HFFc6 (cell line): ENCODE results near the gene PCDHGA2. TPM values are rescaled to one million over a fixed set of nuclear protein-coding genes. Genes with fewer than 3 reads are reported as not detected.
"Not testable (repeated sequence)": the region's sequence is repeated elsewhere in the genome, so short reads cannot be mapped to it uniquely, and the experiment has no call there.

Experiments
- DNase-seq: peaks from one replicate; pipeline ENCODE4 v3.0.0-alpha.2; 2018
- H3K27ac Mint-ChIP-seq: 2 replicates; pipeline ENCODE4 v1.8.0; 2020; ENCODE audit warnings: mild to moderate bottlenecking, mixed read lengths
- H3K27me3 Mint-ChIP-seq: 2 replicates; pipeline ENCODE4 v1.8.0; 2021; ENCODE audit warnings: mild to moderate bottlenecking, moderate library complexity, mixed read lengths; ENCODE audit not compliant: insufficient read depth
- H3K36me3 Mint-ChIP-seq: 2 replicates; pipeline ENCODE4 v1.8.0; 2021; ENCODE audit warnings: low read depth, mixed read lengths
- H3K4me1 Mint-ChIP-seq: 2 replicates; pipeline ENCODE4 v1.8.0; 2020; ENCODE audit warnings: low read depth, mixed read lengths
- H3K4me3 Mint-ChIP-seq: 2 replicates; pipeline ENCODE4 v1.8.0; 2020; ENCODE audit warnings: mild to moderate bottlenecking, moderate library complexity, mixed read lengths
- H3K9me3 Mint-ChIP-seq: 2 replicates; pipeline ENCODE4 v1.8.0; 2020; ENCODE audit warnings: mild to moderate bottlenecking, mixed read lengths
- CTCF ChIP-seq: fragments of 200-600 bp; sonication (generic); IDR thresholded peaks from 2 replicates; pipeline ENCODE4 v1.5.0; 2021; ENCODE audit warnings: antibody characterized with exemption, mild to moderate bottlenecking
- total RNA-seq, 6 experiments: library from RNA; stranded (reverse); fragmentation: NEBNext Ultra II Directional; extraction: Animal tissue kit (Norgen Biotek cat#: 25700); gene quantifications; 2 replicates in 1 of 6; 3 replicates in 5 of 6; pipeline ENCODE4 v1.2.3, GENCODE V29; 2021

Gene PCDHGA2
- total RNA-seq, 6 experiments from 2014 or later, result 1.3 to 3.7 (median 1.5) TPM

GRCh38 chr5:141343953-141344463 lies 5.4 kb downstream of the PCDHGA2 start:
- no peak for DNase-seq
- Mint-ChIP-seq H3K4me1 (peaks cover 9% of the 10 kb centered on the region), H3K9me3 (peaks cover 36% of the 10 kb centered on the region), H3K4me3 (peak overlapping the region; percentile 91), H3K27ac (peak overlapping the region; percentile 95), H3K36me3 (peaks cover 27% of the 10 kb centered on the region), H3K27me3 (peaks cover 2% of the 10 kb centered on the region)
- TF ChIP-seq CTCF, result peak; percentile 33; the same call in 1 of the 2 replicates

GRCh38 chr5:141345327-141345726 lies 6.8 kb downstream of the PCDHGA2 start:
- TF ChIP-seq CTCF, result 0 out of 2 replicates have a peak, but pooled peaks have one; percentile 15
- DNase-seq, result no peak
- peaks cover 24% of the 10 kb centered on the region for H3K36me3 Mint-ChIP-seq
- no peak overlapping the region for H3K27ac Mint-ChIP-seq
- no peak overlapping the region for H3K4me3 Mint-ChIP-seq
- H3K9me3 Mint-ChIP-seq, result peaks cover 36% of the 10 kb centered on the region
- peaks cover 4% of the 10 kb centered on the region for H3K27me3 Mint-ChIP-seq
- peaks cover 16% of the 10 kb centered on the region for H3K4me1 Mint-ChIP-seq

DNA sequence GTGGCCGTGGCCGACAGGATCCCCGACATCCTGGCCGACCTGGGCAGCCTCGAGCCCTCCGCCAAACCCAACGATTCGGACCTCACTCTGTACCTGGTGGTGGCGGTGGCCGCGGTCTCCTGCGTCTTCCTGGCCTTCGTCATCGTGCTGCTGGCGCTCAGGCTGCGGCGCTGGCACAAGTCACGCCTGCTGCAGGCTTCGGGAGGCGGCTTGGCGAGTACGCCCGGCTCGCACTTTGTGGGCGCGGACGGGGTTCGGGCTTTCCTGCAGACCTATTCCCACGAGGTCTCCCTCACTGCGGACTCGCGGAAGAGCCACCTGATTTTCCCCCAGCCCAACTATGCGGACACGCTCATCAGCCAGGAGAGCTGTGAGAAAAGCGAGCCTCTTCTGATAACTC lies 7.5 kb downstream of the PCDHGA2 start:
- DNase-seq, H3K27me3 Mint-ChIP-seq, H3K4me3 Mint-ChIP-seq, H3K27ac Mint-ChIP-seq: not testable (repeated sequence)
- H3K36me3 Mint-ChIP-seq, result peaks cover 29% of the 10 kb centered on the region
- peaks cover 41% of the 10 kb centered on the region for H3K9me3 Mint-ChIP-seq
- peaks cover 19% of the 10 kb centered on the region for H3K4me1 Mint-ChIP-seq

- Mint-ChIP-seq H3K4me3 (peak within 1 kb of the TSS; percentile 88), H3K36me3 (peaks cover 33% of the 10 kb centered on the region), H3K4me1 (peaks cover 19% of the 10 kb centered on the region), H3K9me3 (peaks cover 46% of the 10 kb centered on the region), H3K27ac (peak within 1 kb of the TSS; percentile 48), H3K27me3 (peaks cover 9% of the 10 kb centered on the region)
- peak; percentile 53 for DNase-seq
- peak; percentile 77 for TF ChIP-seq CTCF
These were observed 11.5 kb downstream of the PCDHGA2 start, which contains the start of gene PCDHGB1 for GRCh38 chr5:141349917-141350619. TSS of gene PCDHGB1 (plus strand) at chr5:141350099. CDS start at chr5:141350261, 162 bp downstream.

DNA sequence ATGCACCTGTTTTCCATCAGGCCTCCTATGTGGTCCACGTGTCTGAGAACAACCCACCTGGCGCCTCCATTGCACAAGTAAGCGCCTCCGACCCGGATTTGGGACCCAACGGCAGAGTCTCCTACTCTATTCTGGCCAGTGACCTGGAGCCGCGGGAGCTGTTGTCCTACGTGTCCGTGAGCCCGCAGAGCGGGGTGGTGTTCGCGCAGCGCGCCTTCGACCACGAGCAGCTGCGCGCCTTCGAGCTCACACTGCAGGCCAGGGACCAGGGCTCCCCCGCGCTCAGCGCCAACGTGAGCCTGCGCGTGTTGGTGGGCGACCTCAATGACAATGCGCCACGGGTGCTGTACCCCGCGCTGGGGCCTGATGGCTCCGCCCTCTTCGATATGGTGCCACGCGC lies 13.0 kb downstream of the PCDHGA2 start:
- Mint-ChIP-seq H3K27me3 (peaks cover 9% of the 10 kb centered on the region), H3K4me3 (no peak overlapping the region), H3K9me3 (peaks cover 51% of the 10 kb centered on the region), H3K36me3 (peaks cover 42% of the 10 kb centered on the region), H3K4me1 (peaks cover 16% of the 10 kb centered on the region), H3K27ac (no peak overlapping the region)
- no peak for DNase-seq
- no peak for TF ChIP-seq CTCF

- H3K27ac Mint-ChIP-seq, result no peak within 1 kb of the TSS
- H3K9me3 Mint-ChIP-seq, result peaks cover 56% of the 10 kb centered on the region
- peaks cover 13% of the 10 kb centered on the region for H3K4me1 Mint-ChIP-seq
- DNase-seq, result no peak
- peaks cover 45% of the 10 kb centered on the region for H3K36me3 Mint-ChIP-seq
- H3K4me3 Mint-ChIP-seq, result peak within 1 kb of the TSS; percentile 71
- H3K27me3 Mint-ChIP-seq, result peaks cover 9% of the 10 kb centered on the region
- peak; percentile 83 for TF ChIP-seq CTCF
These were observed 16.4 kb downstream of the PCDHGA2 start, which contains the start of gene PCDHGA4 for GRCh38 chr5:141354900-141355469. TSS of gene PCDHGA4 (plus strand) at chr5:141355021. CDS start at chr5:141355108, 87 bp downstream.
